Activated CD4-positive, alpha-beta T cell treated with anti-CD3 and anti-CD28 coated beads, Interleukin-10, Interleukin-2, amounts not matched to agents 100 ng/mL and 50 ng/mL, durations not matched to agents 16 hours and 8 hours (primary cell): ENCODE data around the gene ZFYVE28.
A peak's percentile ranks its signal among the peaks of the same experiment; 100 is the strongest.
"Not testable (repeated sequence)": the region's sequence is repeated elsewhere in the genome, so short reads cannot be mapped to it uniquely, and the experiment has no call there.

Source experiments
- DNase-seq: peaks from one replicate; pipeline ENCODE4 v3.0.0-alpha.2; 2020

ZFYVE28 gene

GRCh38 chr4:2241003-2241402 is 177.4 kb downstream of the ZFYVE28 start:
- DNase-seq = peak; percentile 28

GRCh38 chr4:2236944-2237666 is 181.3 kb downstream of the ZFYVE28 start:
- DNase-seq = no peak

- DNase-seq = no peak
These were observed 187.4 kb downstream of the ZFYVE28 start for GRCh38 chr4:2231082-2231481.

- DNase-seq = no peak
These were observed 192.2 kb downstream of the ZFYVE28 start for GRCh38 chr4:2226261-2226660.

GRCh38 chr4:2222838-2223237 is 195.6 kb downstream of the ZFYVE28 start:
- DNase-seq = no peak

- DNase-seq = not testable (repeated sequence)
These were observed 197.1 kb downstream of the ZFYVE28 start for GRCh38 chr4:2221378-2221777.

- DNase-seq = peak; percentile 80
These were observed 198.3 kb downstream of the ZFYVE28 start for GRCh38 chr4:2220016-2220630.
